Measurements from ENCODE around the gene TLE1.

- TF ChIP-seq CTCF (IDR thresholded peaks at IDR 0.05) (no peak), EP300 (IDR thresholded peaks at IDR 0.05) (no peak), POLR2AphosphoS5 (IDR thresholded peaks at IDR 0.05) (no peak)
These were observed 55.1 kb downstream of the TLE1 start for GRCh38 chr9:81633952-81634854.
